ENCODE results near the gene ELMO3. TPM values are rescaled to one million over a fixed set of nuclear protein-coding genes. Genes with fewer than 3 reads are reported as not detected.

The ELMO3 gene
- polyA plus RNA-seq, 1 donor from 2014 or later: 2.2 TPM

DNA sequence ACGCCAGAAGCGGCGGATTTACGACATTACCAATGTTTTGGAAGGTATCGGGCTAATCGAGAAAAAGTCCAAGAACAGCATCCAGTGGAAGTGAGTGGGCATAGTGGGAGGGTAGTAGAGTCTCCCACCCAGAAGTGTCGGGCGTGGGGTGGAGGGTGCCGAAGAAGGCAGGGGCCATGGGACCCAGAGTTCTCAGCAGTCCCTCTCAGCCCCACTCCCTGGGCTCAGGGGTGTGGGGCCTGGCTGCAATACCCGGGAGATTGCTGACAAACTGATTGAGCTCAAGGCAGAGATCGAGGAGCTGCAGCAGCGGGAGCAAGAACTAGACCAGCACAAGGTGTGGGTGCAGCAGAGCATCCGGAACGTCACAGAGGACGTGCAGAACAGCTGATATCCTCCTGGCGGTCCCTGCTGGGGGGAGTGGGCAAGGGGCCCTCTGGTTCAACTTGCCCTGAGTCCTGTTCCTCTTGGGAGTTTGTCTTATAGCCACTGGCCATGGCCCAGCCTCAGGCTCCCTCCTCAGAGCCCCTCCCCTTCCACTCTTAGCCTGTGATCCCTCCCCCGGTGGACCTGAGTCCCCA, 6.1 kb upstream of the ELMO3 start:
- peak overlapping the region; percentile 86 for H3K4me2 ChIP-seq (ENCODE audit: low read length)
- H3K79me2 ChIP-seq (replicated peaks; ENCODE audit: insufficient read depth, low read length): peaks cover 15% of the 10 kb centered on the region
- H3K27ac ChIP-seq (ENCODE audit: low read length): peak overlapping the region; percentile 48
- TF ChIP-seq MXI1 (conservative IDR thresholded peaks at IDR 0.05; ENCODE audit: poor library complexity, severe bottlenecking): no peak
- no peak for TF ChIP-seq EZH2 (IDR thresholded peaks at IDR 0.05; ENCODE audit: borderline replicate concordance, insufficient read depth, low read length, poor library complexity, severe bottlenecking)
- TF ChIP-seq RAD21 (conservative IDR thresholded peaks at IDR 0.05): no peak
- no peak for TF ChIP-seq SMC3 (conservative IDR thresholded peaks at IDR 0.05; ENCODE audit: poor library complexity)
- TF ChIP-seq, protein P1, sequence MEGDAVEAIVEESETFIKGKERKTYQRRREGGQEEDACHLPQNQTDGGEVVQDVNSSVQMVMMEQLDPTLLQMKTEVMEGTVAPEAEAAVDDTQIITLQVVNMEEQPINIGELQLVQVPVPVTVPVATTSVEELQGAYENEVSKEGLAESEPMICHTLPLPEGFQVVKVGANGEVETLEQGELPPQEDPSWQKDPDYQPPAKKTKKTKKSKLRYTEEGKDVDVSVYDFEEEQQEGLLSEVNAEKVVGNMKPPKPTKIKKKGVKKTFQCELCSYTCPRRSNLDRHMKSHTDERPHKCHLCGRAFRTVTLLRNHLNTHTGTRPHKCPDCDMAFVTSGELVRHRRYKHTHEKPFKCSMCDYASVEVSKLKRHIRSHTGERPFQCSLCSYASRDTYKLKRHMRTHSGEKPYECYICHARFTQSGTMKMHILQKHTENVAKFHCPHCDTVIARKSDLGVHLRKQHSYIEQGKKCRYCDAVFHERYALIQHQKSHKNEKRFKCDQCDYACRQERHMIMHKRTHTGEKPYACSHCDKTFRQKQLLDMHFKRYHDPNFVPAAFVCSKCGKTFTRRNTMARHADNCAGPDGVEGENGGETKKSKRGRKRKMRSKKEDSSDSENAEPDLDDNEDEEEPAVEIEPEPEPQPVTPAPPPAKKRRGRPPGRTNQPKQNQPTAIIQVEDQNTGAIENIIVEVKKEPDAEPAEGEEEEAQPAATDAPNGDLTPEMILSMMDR (IDR thresholded peaks at IDR 0.05; ENCODE audit: poor library complexity, severe bottlenecking): no peak
- TF ChIP-seq EP300 (conservative IDR thresholded peaks at IDR 0.05; ENCODE audit: poor library complexity, severe bottlenecking): no peak
- TF ChIP-seq TAF1 (IDR thresholded peaks at IDR 0.05; ENCODE audit: low read depth): no peak
- H3K9me2 ChIP-seq (ENCODE audit: insufficient read depth, low read length): no peaks in the 10 kb centered on the region
- no peaks in the 10 kb centered on the region for H3K36me3 ChIP-seq (ENCODE audit: insufficient read depth, low read length)
- no peaks in the 10 kb centered on the region for H4K20me1 ChIP-seq (ENCODE audit: insufficient read depth)
- peak overlapping the region; percentile 52 for H2AFZ ChIP-seq (ENCODE audit: low read depth, low read length)
- no peaks in the 10 kb centered on the region for H3K27me3 ChIP-seq (ENCODE audit: insufficient read depth, low read depth, low read length)
- H3F3A ChIP-seq (ENCODE audit: insufficient read depth, low read length, poor library complexity, severe bottlenecking): no peaks in the 10 kb centered on the region
- peak overlapping the region; percentile 100 for H3K4me3 ChIP-seq (ENCODE audit: low read length)
- no peaks in the 10 kb centered on the region for H3K9me3 ChIP-seq (ENCODE audit: low read length)
- H3K9ac ChIP-seq (ENCODE audit: low read length): peak overlapping the region; percentile 89

DNA sequence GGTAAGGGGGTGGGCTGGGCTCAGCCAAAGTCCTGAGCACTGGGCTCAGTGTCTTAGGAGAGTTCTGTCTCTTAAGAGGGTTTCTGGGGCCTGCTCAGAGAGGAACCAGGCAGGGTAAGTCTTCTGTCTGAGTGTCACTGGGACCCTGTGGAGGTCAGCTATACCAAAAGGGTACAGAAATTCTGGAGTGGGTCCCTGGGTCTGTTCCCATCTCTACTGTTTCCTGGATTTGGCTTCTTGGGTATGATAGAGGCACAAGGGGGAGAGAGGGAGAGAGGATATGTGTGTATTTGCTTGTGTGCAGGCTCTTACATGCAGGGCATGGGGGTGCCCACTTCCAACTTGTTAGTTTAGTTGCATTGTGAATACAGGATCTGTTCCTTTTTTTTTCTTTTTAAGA, 5.4 kb upstream of the ELMO3 start:
- H3K27ac ChIP-seq (ENCODE audit: low read length): no peak overlapping the region
- TF ChIP-seq EZH2 (IDR thresholded peaks at IDR 0.05; ENCODE audit: borderline replicate concordance, insufficient read depth, low read length, poor library complexity, severe bottlenecking) (no peak), POLR2AphosphoS5 (IDR thresholded peaks at IDR 0.05) (no peak)
- no peaks in the 10 kb centered on the region for H3K9me2 ChIP-seq (ENCODE audit: insufficient read depth, low read length)
- peak overlapping the region; percentile 89 for H3K9ac ChIP-seq (ENCODE audit: low read length)
- no peaks in the 10 kb centered on the region for H3K36me3 ChIP-seq (ENCODE audit: insufficient read depth, low read length)
- no peaks in the 10 kb centered on the region for H4K20me1 ChIP-seq (ENCODE audit: insufficient read depth)
- no peaks in the 10 kb centered on the region for H3K27me3 ChIP-seq (ENCODE audit: insufficient read depth, low read depth, low read length)
- no peaks in the 10 kb centered on the region for H3K9me3 ChIP-seq (ENCODE audit: low read length)
- H2AFZ ChIP-seq (ENCODE audit: low read depth, low read length): no peak overlapping the region
- peak overlapping the region; percentile 86 for H3K4me2 ChIP-seq (ENCODE audit: low read length)
- no peaks in the 10 kb centered on the region for H3F3A ChIP-seq (ENCODE audit: insufficient read depth, low read length, poor library complexity, severe bottlenecking)
- peak overlapping the region; percentile 100 for H3K4me3 ChIP-seq (ENCODE audit: low read length)
- H3K79me2 ChIP-seq (replicated peaks; ENCODE audit: insufficient read depth, low read length): peaks cover 15% of the 10 kb centered on the region

DNA sequence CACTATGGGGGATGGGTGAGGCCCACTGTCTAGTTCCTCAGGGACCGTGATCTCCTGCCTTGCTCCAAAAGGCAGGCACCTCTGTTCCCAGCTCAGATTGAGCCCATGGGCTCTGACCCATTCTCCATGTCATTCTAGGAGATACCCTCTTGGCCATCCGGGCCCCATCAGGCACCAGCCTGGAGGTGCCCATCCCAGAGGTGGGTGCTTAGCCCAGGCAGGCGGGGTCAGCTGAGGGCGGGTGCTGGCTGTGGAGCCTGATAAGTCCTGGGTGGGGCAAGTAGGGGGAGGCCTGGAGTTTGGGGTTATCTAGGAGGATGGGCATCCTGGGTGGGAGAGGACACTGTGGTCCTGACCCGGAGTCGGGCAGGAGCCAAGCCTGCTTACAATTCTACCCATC, 4.7 kb upstream of the ELMO3 start:
- no peaks in the 10 kb centered on the region for H4K20me1 ChIP-seq (ENCODE audit: insufficient read depth)
- H3K36me3 ChIP-seq (ENCODE audit: insufficient read depth, low read length): no peaks in the 10 kb centered on the region
- H3K79me2 ChIP-seq (replicated peaks; ENCODE audit: insufficient read depth, low read length): peaks cover 15% of the 10 kb centered on the region
- H3F3A ChIP-seq (ENCODE audit: insufficient read depth, low read length, poor library complexity, severe bottlenecking): no peaks in the 10 kb centered on the region
- no peak overlapping the region for H3K27ac ChIP-seq (ENCODE audit: low read length)
- no peaks in the 10 kb centered on the region for H3K9me3 ChIP-seq (ENCODE audit: low read length)
- no peak for TF ChIP-seq TAF1 (IDR thresholded peaks at IDR 0.05; ENCODE audit: low read depth)
- TF ChIP-seq EZH2 (IDR thresholded peaks at IDR 0.05; ENCODE audit: borderline replicate concordance, insufficient read depth, low read length, poor library complexity, severe bottlenecking): no peak
- no peak overlapping the region for H3K9ac ChIP-seq (ENCODE audit: low read length)
- no peak overlapping the region for H3K4me3 ChIP-seq (ENCODE audit: low read length)
- no peak overlapping the region for H2AFZ ChIP-seq (ENCODE audit: low read depth, low read length)
- H3K27me3 ChIP-seq (ENCODE audit: insufficient read depth, low read depth, low read length): no peaks in the 10 kb centered on the region
- no peak overlapping the region for H3K4me2 ChIP-seq (ENCODE audit: low read length)
- no peaks in the 10 kb centered on the region for H3K9me2 ChIP-seq (ENCODE audit: insufficient read depth, low read length)

All from neural cell (in vitro differentiated cells).